ENCODE data around the gene ZNF175.

DNA sequence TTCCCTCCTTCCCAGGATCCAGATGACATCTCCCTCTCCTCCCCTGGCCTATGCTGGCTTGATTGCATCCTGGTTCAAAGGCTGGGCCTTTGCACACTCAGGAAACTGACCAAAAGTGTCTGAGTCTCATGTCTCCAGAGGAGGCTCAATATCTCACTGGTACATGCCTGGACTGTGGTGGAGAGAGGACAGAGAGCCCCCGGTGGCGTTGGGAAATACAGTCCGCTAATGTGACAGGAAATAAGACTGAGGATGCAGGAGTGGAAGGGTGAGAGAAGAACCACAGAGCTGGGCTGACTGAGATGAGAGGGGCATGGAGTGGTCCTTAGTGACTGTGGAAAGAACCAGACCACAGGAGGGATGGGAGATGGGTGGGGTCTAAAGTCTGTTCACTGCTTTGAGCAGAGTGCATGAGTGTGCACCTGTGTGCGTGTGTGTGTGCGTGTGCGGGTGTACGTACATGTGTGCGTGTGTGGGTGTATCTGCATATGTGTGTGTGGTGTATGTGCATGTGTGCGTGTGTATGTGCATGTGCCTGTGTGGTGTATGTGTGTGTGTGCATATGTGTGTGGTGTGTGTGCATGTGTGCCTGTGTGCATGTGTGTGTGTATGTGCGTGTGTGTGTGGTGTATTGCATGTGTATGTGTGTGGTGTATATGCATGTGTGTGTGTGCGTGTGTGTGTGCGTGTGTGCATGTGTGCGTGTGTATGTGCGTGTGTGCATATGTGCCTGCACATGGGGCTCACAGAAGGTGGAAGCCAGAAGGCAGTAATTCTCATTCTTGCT, 57.3 kb downstream of the ZNF175 start:
- TF ChIP-seq, protein P1, sequence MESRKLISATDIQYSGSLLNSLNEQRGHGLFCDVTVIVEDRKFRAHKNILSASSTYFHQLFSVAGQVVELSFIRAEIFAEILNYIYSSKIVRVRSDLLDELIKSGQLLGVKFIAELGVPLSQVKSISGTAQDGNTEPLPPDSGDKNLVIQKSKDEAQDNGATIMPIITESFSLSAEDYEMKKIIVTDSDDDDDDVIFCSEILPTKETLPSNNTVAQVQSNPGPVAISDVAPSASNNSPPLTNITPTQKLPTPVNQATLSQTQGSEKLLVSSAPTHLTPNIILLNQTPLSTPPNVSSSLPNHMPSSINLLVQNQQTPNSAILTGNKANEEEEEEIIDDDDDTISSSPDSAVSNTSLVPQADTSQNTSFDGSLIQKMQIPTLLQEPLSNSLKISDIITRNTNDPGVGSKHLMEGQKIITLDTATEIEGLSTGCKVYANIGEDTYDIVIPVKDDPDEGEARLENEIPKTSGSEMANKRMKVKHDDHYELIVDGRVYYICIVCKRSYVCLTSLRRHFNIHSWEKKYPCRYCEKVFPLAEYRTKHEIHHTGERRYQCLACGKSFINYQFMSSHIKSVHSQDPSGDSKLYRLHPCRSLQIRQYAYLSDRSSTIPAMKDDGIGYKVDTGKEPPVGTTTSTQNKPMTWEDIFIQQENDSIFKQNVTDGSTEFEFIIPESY (IDR thresholded peaks at IDR 0.05; ENCODE audit: extremely low read depth, insufficient replicate concordance, low read length), result no peak
- no peak for TF ChIP-seq RAD21 (IDR thresholded peaks at IDR 0.05; ENCODE audit: low read depth)
- TF ChIP-seq EZH2 (IDR thresholded peaks at IDR 0.05), result no peak
- TF ChIP-seq ZNF274 (IDR thresholded peaks at IDR 0.05; ENCODE audit: low read depth, low read length), result no peak
- TF ChIP-seq, protein P2, sequence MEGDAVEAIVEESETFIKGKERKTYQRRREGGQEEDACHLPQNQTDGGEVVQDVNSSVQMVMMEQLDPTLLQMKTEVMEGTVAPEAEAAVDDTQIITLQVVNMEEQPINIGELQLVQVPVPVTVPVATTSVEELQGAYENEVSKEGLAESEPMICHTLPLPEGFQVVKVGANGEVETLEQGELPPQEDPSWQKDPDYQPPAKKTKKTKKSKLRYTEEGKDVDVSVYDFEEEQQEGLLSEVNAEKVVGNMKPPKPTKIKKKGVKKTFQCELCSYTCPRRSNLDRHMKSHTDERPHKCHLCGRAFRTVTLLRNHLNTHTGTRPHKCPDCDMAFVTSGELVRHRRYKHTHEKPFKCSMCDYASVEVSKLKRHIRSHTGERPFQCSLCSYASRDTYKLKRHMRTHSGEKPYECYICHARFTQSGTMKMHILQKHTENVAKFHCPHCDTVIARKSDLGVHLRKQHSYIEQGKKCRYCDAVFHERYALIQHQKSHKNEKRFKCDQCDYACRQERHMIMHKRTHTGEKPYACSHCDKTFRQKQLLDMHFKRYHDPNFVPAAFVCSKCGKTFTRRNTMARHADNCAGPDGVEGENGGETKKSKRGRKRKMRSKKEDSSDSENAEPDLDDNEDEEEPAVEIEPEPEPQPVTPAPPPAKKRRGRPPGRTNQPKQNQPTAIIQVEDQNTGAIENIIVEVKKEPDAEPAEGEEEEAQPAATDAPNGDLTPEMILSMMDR (IDR thresholded peaks at IDR 0.05 in 2 of 3, conservative IDR thresholded peaks at IDR 0.05 in 1 of 3; ENCODE audit: borderline replicate concordance in 1 of 3, insufficient read depth in 1 of 3, low read depth in 2 of 3, low read length in 2 of 3), result no peak

Data from HCT116 (cell line).